Hepatocyte (in vitro differentiated cells): Measurements from ENCODE around the gene TMEM182. TPM values are rescaled to one million over a fixed set of nuclear protein-coding genes. Genes with fewer than 3 reads are reported as not detected.

Experiments
- DNase-seq: peaks from one replicate; pipeline ENCODE4 v3.0.0-alpha.2; 2016; ENCODE audit warnings: low spot score
- H2AFZ ChIP-seq: fragments of 200-600 bp; sonication (generic); 2 replicates; pipeline ENCODE4 v1.6.0; 2016; ENCODE audit warnings: antibody characterized with exemption, mild to moderate bottlenecking
- H3K27ac ChIP-seq: fragments of 200-600 bp; sonication (generic); 2 replicates; pipeline ENCODE4 v1.5.1; 2016; ENCODE audit warnings: mild to moderate bottlenecking
- H3K27me3 ChIP-seq: fragments of 200-600 bp; sonication (generic); 2 replicates; pipeline ENCODE4 v1.6.1; 2016
- H3K36me3 ChIP-seq: fragments of 200-600 bp; sonication (generic); replicated peaks from 2 replicates; pipeline ENCODE4 v1.5.1; 2016; ENCODE audit warnings: low read depth; ENCODE audit not compliant: insufficient read depth
- H3K4me1 ChIP-seq: fragments of 200-600 bp; sonication (generic); 2 replicates; pipeline ENCODE4 v1.5.1; 2016; ENCODE audit warnings: mild to moderate bottlenecking, moderate library complexity; ENCODE audit not compliant: insufficient read depth
- H3K4me2 ChIP-seq: fragments of 200-600 bp; sonication (generic); 2 replicates; pipeline ENCODE4 v1.6.0; 2016
- H3K4me3 ChIP-seq: fragments of 200-600 bp; sonication (generic); 2 replicates; pipeline ENCODE4 v1.5.1; 2016; ENCODE audit warnings: mild to moderate bottlenecking
- H3K79me2 ChIP-seq: fragments of 200-600 bp; sonication (generic); 2 replicates; pipeline ENCODE4 v1.6.0; 2017; ENCODE audit warnings: mild to moderate bottlenecking
- H3K9me2 ChIP-seq: fragments of 200-600 bp; sonication (generic); replicated peaks from 2 replicates; pipeline ENCODE4 v1.6.0; 2017; ENCODE audit warnings: mild to moderate bottlenecking; ENCODE audit not compliant: insufficient read depth
- H3K9me3 ChIP-seq: fragments of 200-600 bp; sonication (generic); 2 replicates; pipeline ENCODE4 v1.5.1; 2016; ENCODE audit warnings: low read depth, mild to moderate bottlenecking
- H4K20me1 ChIP-seq: fragments of 200-600 bp; sonication (generic); 2 replicates; pipeline ENCODE4 v1.6.0; 2016; ENCODE audit warnings: mild to moderate bottlenecking; ENCODE audit not compliant: insufficient read depth, poor library complexity, severe bottlenecking
- CTCF ChIP-seq: fragments of 200-600 bp; sonication (generic); IDR thresholded peaks from 2 replicates; pipeline ENCODE4 v1.5.1; 2016; ENCODE audit warnings: antibody characterized with exemption, mild to moderate bottlenecking; ENCODE audit not compliant: poor library complexity
- EZH2 ChIP-seq: fragments of 200-600 bp; sonication (generic); IDR thresholded peaks from 2 replicates; pipeline ENCODE4 v1.6.1; 2016; ENCODE audit warnings: antibody characterized with exemption, mild to moderate bottlenecking, borderline replicate concordance
- EZH2phosphoT487 ChIP-seq: fragments of 200-600 bp; sonication (generic); IDR thresholded peaks from one replicate; pipeline ENCODE4 v1.6.1; 2018; ENCODE audit warnings: antibody characterized with exemption, mild to moderate bottlenecking, low read depth, moderate library complexity; ENCODE audit not compliant: unreplicated experiment, severe bottlenecking
- WGBS: methylation state at CpG from one replicate; pipeline ENCODE4 v1.1.6; 2016; ENCODE audit warnings: low lambda C conversion rate; ENCODE audit errors: missing lambda C conversion rate; 5-methylcytosine and 5-hydroxymethylcytosine counted together
- polyA plus RNA-seq: library from polyadenylated mRNA; unstranded; fragments of >200 nt; fragmentation: Nextera tagmentation; extraction: Ambion mirVana; gene quantifications from 2 replicates; pipeline ENCODE4 v1.2.1, GENCODE V29; 2016
- total RNA-seq: library from RNA; depleted of rRNA; stranded (reverse); fragments of >200 nt; gene quantifications from 2 replicates; pipeline ENCODE4 v1.2.3, GENCODE V29; 2014

Gene TMEM182
- total and polyA plus RNA-seq, 2 experiments from 2014 or later = 3.3 to 5.1 TPM

- DNase-seq = no peak
- peaks cover 19% of the 10 kb centered on the region for H4K20me1 ChIP-seq
- 69% methylated on average over 1 of the region's 1 CpG for whole genome bisulfite sequencing
- no peaks in the 10 kb centered on the region for H3K36me3 ChIP-seq
- peak overlapping the region; percentile 89 for H3K4me2 ChIP-seq
- H3K9me2 ChIP-seq = no peaks in the 10 kb centered on the region
- H3K4me3 ChIP-seq = peak overlapping the region; percentile 81
- no peak for TF ChIP-seq EZH2
- no peak for TF ChIP-seq EZH2phosphoT487
- no peak for TF ChIP-seq CTCF
- H3K27me3 ChIP-seq = no peaks in the 10 kb centered on the region
- H3K4me1 ChIP-seq = peaks cover 12% of the 10 kb centered on the region
- H3K9me3 ChIP-seq = no peaks in the 10 kb centered on the region
- H2AFZ ChIP-seq = peak overlapping the region; percentile 99
- H3K27ac ChIP-seq = no peak overlapping the region
- peaks cover 46% of the 10 kb centered on the region for H3K79me2 ChIP-seq
Observed at GRCh38 chr2:102737431-102737830, 24.4 kb upstream of the TMEM182 start.

GRCh38 chr2:102743259-102743658, 18.6 kb upstream of the TMEM182 start:
- H3K4me1 ChIP-seq = no peaks in the 10 kb centered on the region
- 94% methylated on average over 3 of the region's 3 CpGs for WGBS

GRCh38 chr2:102748107-102748506, 13.7 kb upstream of the TMEM182 start:
- Histone ChIP-seq H4K20me1 (no peaks in the 10 kb centered on the region), H2AFZ (no peak overlapping the region), H3K36me3 (no peaks in the 10 kb centered on the region), H3K4me2 (no peak overlapping the region), H3K4me1 (no peaks in the 10 kb centered on the region), H3K4me3 (no peak overlapping the region), H3K79me2 (no peaks in the 10 kb centered on the region), H3K9me3 (no peaks in the 10 kb centered on the region), H3K9me2 (no peaks in the 10 kb centered on the region), H3K27ac (no peak overlapping the region), H3K27me3 (no peaks in the 10 kb centered on the region)
- TF ChIP-seq EZH2 = no peak
- no peak for TF ChIP-seq EZH2phosphoT487
- TF ChIP-seq CTCF = no peak
- DNase-seq = no peak
- WGBS = 91% methylated on average over 4 of the region's 4 CpGs

More at GRCh38 chr2:102743259-102743658, 18.6 kb upstream of the TMEM182 start:
- H3K27me3 ChIP-seq = no peaks in the 10 kb centered on the region
- H3K79me2 ChIP-seq = no peaks in the 10 kb centered on the region
- no peak overlapping the region for H3K4me2 ChIP-seq
- no peaks in the 10 kb centered on the region for H3K36me3 ChIP-seq
- no peak overlapping the region for H2AFZ ChIP-seq
- H3K9me2 ChIP-seq = no peaks in the 10 kb centered on the region
- H3K9me3 ChIP-seq = no peaks in the 10 kb centered on the region
- DNase-seq = no peak
- TF ChIP-seq EZH2 = no peak
- H3K27ac ChIP-seq = no peak overlapping the region
- no peaks in the 10 kb centered on the region for H4K20me1 ChIP-seq
- H3K4me3 ChIP-seq = no peak overlapping the region

- H3K79me2 ChIP-seq = no peaks in the 10 kb centered on the region
- TF ChIP-seq CTCF (no peak), EZH2 (no peak), EZH2phosphoT487 (no peak)
- 84% methylated on average over 3 of the region's 3 CpGs for WGBS
- no peaks in the 10 kb centered on the region for H3K36me3 ChIP-seq
- no peak overlapping the region for H3K27ac ChIP-seq
- H3K4me1 ChIP-seq = no peaks in the 10 kb centered on the region
- H3K27me3 ChIP-seq = no peaks in the 10 kb centered on the region
- H2AFZ ChIP-seq = no peak overlapping the region
- DNase-seq = no peak
- no peaks in the 10 kb centered on the region for H3K9me2 ChIP-seq
- no peaks in the 10 kb centered on the region for H3K9me3 ChIP-seq
- H3K4me3 ChIP-seq = no peak overlapping the region
- H4K20me1 ChIP-seq = no peaks in the 10 kb centered on the region
- no peak overlapping the region for H3K4me2 ChIP-seq
Observed at GRCh38 chr2:102749938-102750337, 11.9 kb upstream of the TMEM182 start.
